Peyer's patch (tissue), 4 donors: ENCODE results near the gene RFTN1. TPM values are rescaled to one million over a fixed set of nuclear protein-coding genes. Genes with fewer than 3 reads are reported as not detected.

ENCODE experiments used
- DNase-seq, 3 donors: peaks; one replicate each; pipeline ENCODE4 v3.0.0-alpha.2; 2017 to 2019
- H3K27ac ChIP-seq, 4 donors: fragments of 200-600 bp; sonication (generic); one replicate each; pipeline ENCODE4 v1.5.1; 2016 to 2019
- H3K27me3 ChIP-seq, 2 donors: fragments of 200-600 bp; sonication (generic); one replicate each; pipeline ENCODE4 v1.5.1; 2019
- H3K36me3 ChIP-seq, 3 donors: fragments of 200-600 bp; sonication (generic); one replicate each; pipeline ENCODE4 v1.5.1; 2016 to 2019
- H3K4me1 ChIP-seq, 4 donors: fragments of 200-600 bp; sonication (generic); one replicate each; pipeline ENCODE4 v1.5.1; 2016 to 2019
- H3K4me3 ChIP-seq, 4 donors: fragments of 200-600 bp; sonication (generic); 1 replicate in 3 of 4; 2 replicates in 1 of 4; pipeline ENCODE4 v1.5.1; 2016 to 2019; ENCODE audit warnings: mild to moderate bottlenecking in 1 of 4
- H3K9me3 ChIP-seq, 4 donors: fragments of 200-600 bp; sonication (generic); one replicate each; pipeline ENCODE4 v1.5.1; 2016 to 2019; ENCODE audit warnings: mild to moderate bottlenecking in 1 of 4
- CTCF ChIP-seq, 6 experiments: fragments of 450-650 bp in 4 of 6; fragments of 200-600 bp in 2 of 6; sonication (generic) in 1 of 6; IDR thresholded peaks; one replicate each; pipeline ENCODE4 v1.5.1; 2017 to 2019; ENCODE audit warnings: antibody characterized with exemption in 6 of 6, mild to moderate bottlenecking in 3 of 6, moderate library complexity in 1 of 6
- POLR2A ChIP-seq, 2 donors: fragments of 450-650 bp; IDR thresholded peaks; one replicate each; pipeline ENCODE4 v1.5.1; 2017; ENCODE audit warnings: antibody characterized with exemption in 2 of 2, mild to moderate bottlenecking in 2 of 2, moderate library complexity in 2 of 2
- total RNA-seq, 4 donors: library from RNA; depleted of rRNA; stranded (reverse); fragments of >200 nt; gene quantifications; one replicate each; pipeline ENCODE4 v1.1.0, GENCODE V29; 2016

The RFTN1 gene
- total RNA-seq, 4 donors from 2014 or later = 6.1 to 135 (median 32.0) TPM

DNA sequence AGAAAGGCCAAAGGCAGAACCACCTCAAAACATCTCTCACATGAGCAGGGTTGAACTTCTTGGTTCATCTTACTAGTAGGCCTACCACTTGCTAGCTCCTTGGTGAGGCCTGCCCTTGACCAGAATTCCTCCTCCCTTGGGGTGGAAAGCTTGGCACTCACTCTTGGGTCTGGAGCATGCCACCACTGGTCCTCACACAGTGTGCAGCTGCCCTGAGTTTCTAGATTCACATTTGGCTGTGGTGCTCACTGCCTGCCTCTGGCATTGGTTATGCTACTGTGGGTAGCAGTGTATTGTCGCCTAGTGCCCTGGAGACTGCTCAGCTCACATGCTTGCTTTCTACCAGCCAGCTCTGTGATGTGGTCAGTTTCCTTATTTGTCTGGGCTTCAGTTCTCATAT, 224.8 kb downstream of the RFTN1 start:
- TF ChIP-seq CTCF (IDR thresholded peaks at IDR 0.05) (no peak), POLR2A (IDR thresholded peaks at IDR 0.05) (no peak)
- Histone ChIP-seq H3K27me3 (no peaks in the 10 kb centered on the region), H3K9me3 (no peaks in the 10 kb centered on the region), H3K4me1 (no peaks in the 10 kb centered on the region), H3K27ac (peak overlapping the region in 3 of 4 donors; percentile 51 to 78 (median 77)), H3K4me3 (peak overlapping the region in 3 of 4 donors; percentile 4 to 36 (median 35)), H3K36me3 (peaks cover 0 to 21% (median 0%) of the 10 kb centered on the region in 3 donors)
- no peak for DNase-seq

DNA sequence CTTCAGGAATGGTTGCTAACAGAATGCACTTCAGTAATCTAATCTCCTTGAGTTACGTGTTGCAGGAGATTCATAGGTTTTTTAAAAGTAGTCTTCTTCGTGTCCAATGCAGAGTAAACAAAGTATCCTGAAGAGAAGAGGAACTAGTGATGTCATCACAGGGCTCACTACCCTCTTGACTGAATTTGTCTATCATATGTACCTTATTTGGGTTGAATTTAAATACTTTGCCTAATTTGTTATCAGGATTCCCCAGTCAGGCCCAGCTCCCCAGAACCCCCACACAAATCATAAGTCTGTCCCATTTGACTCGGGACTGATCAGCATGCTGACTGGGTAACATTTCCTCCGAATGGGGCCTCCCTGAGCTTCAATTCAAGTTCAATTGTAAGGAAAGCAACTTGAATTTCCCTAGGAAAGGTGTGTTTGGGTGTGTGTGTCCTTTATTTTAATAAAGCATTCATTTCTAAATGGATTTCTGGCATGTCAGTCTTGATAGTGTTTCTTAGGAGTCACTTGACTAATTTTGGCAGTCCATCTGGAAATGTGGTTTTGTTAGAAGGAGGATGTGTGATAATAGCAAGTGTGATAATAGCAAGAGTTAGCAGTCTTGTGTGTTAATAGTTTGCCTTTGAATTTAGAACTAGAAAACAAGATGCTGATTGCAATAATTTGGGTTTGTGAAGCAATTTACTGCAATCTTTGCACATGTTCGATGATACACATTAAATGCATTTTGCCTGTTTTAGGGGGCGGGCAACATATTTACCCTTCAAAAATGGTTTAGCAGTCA, 226.6 kb downstream of the RFTN1 start:
- peak overlapping the region; percentile 22 to 36 (median 34) for H3K4me3 ChIP-seq
- no peaks in the 10 kb centered on the region for H3K9me3 ChIP-seq
- H3K27ac ChIP-seq = peak overlapping the region; percentile 62 to 82 (median 78)
- peaks cover 0 to 30% (median 0%) of the 10 kb centered on the region in 3 donors for H3K36me3 ChIP-seq
- DNase-seq = no peak
- no peaks in the 10 kb centered on the region for H3K4me1 ChIP-seq
- TF ChIP-seq CTCF (IDR thresholded peaks at IDR 0.05) (no peak), POLR2A (IDR thresholded peaks at IDR 0.05) (no peak)
- no peaks in the 10 kb centered on the region for H3K27me3 ChIP-seq

- no peaks in the 10 kb centered on the region for H3K4me1 ChIP-seq
- peak overlapping the region; percentile 62 to 82 (median 78) for H3K27ac ChIP-seq
- no peaks in the 10 kb centered on the region for H3K9me3 ChIP-seq
- TF ChIP-seq CTCF (IDR thresholded peaks at IDR 0.05) = no peak
- TF ChIP-seq POLR2A (IDR thresholded peaks at IDR 0.05) = peak; percentile 23 to 62
- H3K27me3 ChIP-seq = no peaks in the 10 kb centered on the region
- H3K4me3 ChIP-seq = peak overlapping the region; percentile 19 to 36 (median 34)
- H3K36me3 ChIP-seq = peaks cover 0 to 34% (median 0%) of the 10 kb centered on the region in 3 donors
- peak in 2 of 3 donors; percentile 42 to 80 for DNase-seq
These were observed 227.3 kb downstream of the RFTN1 start for GRCh38 chr3:16286161-16286560.

- Histone ChIP-seq H3K27ac (peak overlapping the region in 2 of 4 donors; percentile 71 to 82), H3K4me1 (no peaks in the 10 kb centered on the region), H3K4me3 (no peak overlapping the region), H3K27me3 (no peaks in the 10 kb centered on the region), H3K9me3 (no peaks in the 10 kb centered on the region), H3K36me3 (peaks cover 0 to 33% (median 0%) of the 10 kb centered on the region in 3 donors)
- TF ChIP-seq POLR2A (IDR thresholded peaks at IDR 0.05) = no peak
- TF ChIP-seq CTCF (IDR thresholded peaks at IDR 0.05) = no peak
- no peak for DNase-seq
These were observed 228.9 kb downstream of the RFTN1 start for GRCh38 chr3:16284633-16285032.

GRCh38 chr3:16280671-16281070, 232.8 kb downstream of the RFTN1 start:
- no peak for DNase-seq
- no peak for TF ChIP-seq POLR2A (IDR thresholded peaks at IDR 0.05)
- no peak for TF ChIP-seq CTCF (IDR thresholded peaks at IDR 0.05)

More at GRCh38 chr3:16280671-16281070, 232.8 kb downstream of the RFTN1 start:
- Histone ChIP-seq H3K4me3 (no peak overlapping the region), H3K36me3 (peaks cover 0 to 24% (median 0%) of the 10 kb centered on the region in 3 donors), H3K27me3 (no peaks in the 10 kb centered on the region), H3K27ac (no peak overlapping the region), H3K4me1 (no peaks in the 10 kb centered on the region), H3K9me3 (no peaks in the 10 kb centered on the region)
